Chondrocyte (in vitro differentiated cells): ENCODE measurements around the gene KIF4A. TPM values are rescaled to one million over a fixed set of nuclear protein-coding genes. Genes with fewer than 3 reads are reported as not detected.
A peak's percentile ranks its signal among the peaks of the same experiment; 100 is the strongest.

Experiments used
- DNase-seq: peaks from one replicate; pipeline ENCODE4 v3.0.0; 2021; ENCODE audit warnings: mixed read lengths, low spot score
- H3K27ac Mint-ChIP-seq: one replicate; pipeline ENCODE4 v1.8.0; 2021; ENCODE audit warnings: mild to moderate bottlenecking, moderate library complexity, mixed read lengths; ENCODE audit not compliant: unreplicated experiment
- H3K27me3 Mint-ChIP-seq: 2 replicates; pipeline ENCODE4 v1.8.0; 2021; ENCODE audit warnings: low read depth, mixed read lengths
- H3K36me3 Mint-ChIP-seq: 2 replicates; pipeline ENCODE4 v1.8.0; 2021; ENCODE audit warnings: low read depth, mixed read lengths
- H3K4me1 Mint-ChIP-seq: 2 replicates; pipeline ENCODE4 v1.8.0; 2021; ENCODE audit warnings: low read depth, mild to moderate bottlenecking, mixed read lengths
- H3K4me3 Mint-ChIP-seq: one replicate; pipeline ENCODE4 v1.8.0; 2021; ENCODE audit warnings: mild to moderate bottlenecking, moderate library complexity, mixed read lengths; ENCODE audit not compliant: unreplicated experiment
- H3K9me3 Mint-ChIP-seq: 2 replicates; pipeline ENCODE4 v1.8.0; 2021; ENCODE audit warnings: low read depth, mixed read lengths
- CTCF ChIP-seq: fragments of 200-600 bp; sonication (generic); IDR thresholded peaks from 2 replicates; pipeline ENCODE4 v1.5.0; 2021; ENCODE audit warnings: antibody characterized with exemption, mild to moderate bottlenecking, moderate library complexity
- total RNA-seq: library from RNA; stranded (reverse); gene quantifications from 3 replicates; pipeline ENCODE4 v1.2.1, GENCODE V29; 2021

Gene KIF4A
- total RNA-seq, 1 donor from 2014 or later = 5.9 TPM

GRCh38 chrX:70255452-70255851 is 34.5 kb upstream of the KIF4A start:
- Mint-ChIP-seq H3K27me3 (no peaks in the 10 kb centered on the region), H3K36me3 (no peaks in the 10 kb centered on the region), H3K27ac (no peak overlapping the region), H3K9me3 (peaks cover 26% of the 10 kb centered on the region), H3K4me1 (no peaks in the 10 kb centered on the region), H3K4me3 (no peak overlapping the region)
- DNase-seq = no peak
- TF ChIP-seq CTCF = no peak

GRCh38 chrX:70257423-70258288 is 32.2 kb upstream of the KIF4A start:
- Mint-ChIP-seq H3K9me3 (peaks cover 26% of the 10 kb centered on the region), H3K4me3 (no peak overlapping the region), H3K4me1 (no peaks in the 10 kb centered on the region), H3K27me3 (no peaks in the 10 kb centered on the region), H3K36me3 (no peaks in the 10 kb centered on the region), H3K27ac (no peak overlapping the region)
- no peak for TF ChIP-seq CTCF
- DNase-seq = no peak

GRCh38 chrX:70260104-70260503 is 29.8 kb upstream of the KIF4A start, which contains the start of gene P2RY4:
P2RY4 (minus strand) TSS chrX:70260204; CDS start chrX:70259624, 580 bp downstream.
- Mint-ChIP-seq H3K27me3 (no peaks in the 10 kb centered on the region), H3K27ac (no peak within 1 kb of the TSS), H3K4me1 (no peaks in the 10 kb centered on the region), H3K36me3 (no peaks in the 10 kb centered on the region), H3K4me3 (no peak within 1 kb of the TSS), H3K9me3 (peaks cover 21% of the 10 kb centered on the region)
- no peak for DNase-seq
- TF ChIP-seq CTCF = no peak

- Mint-ChIP-seq H3K9me3 (peaks cover 29% of the 10 kb centered on the region), H3K4me3 (no peak overlapping the region), H3K27me3 (no peaks in the 10 kb centered on the region), H3K27ac (no peak overlapping the region), H3K4me1 (no peaks in the 10 kb centered on the region), H3K36me3 (no peaks in the 10 kb centered on the region)
- no peak for DNase-seq
- peak; percentile 62 for TF ChIP-seq CTCF
Measured at GRCh38 chrX:70262952-70263567, 26.8 kb upstream of the KIF4A start.

- Mint-ChIP-seq H3K27me3 (no peaks in the 10 kb centered on the region), H3K27ac (no peak overlapping the region), H3K4me1 (no peaks in the 10 kb centered on the region), H3K4me3 (no peak overlapping the region), H3K36me3 (no peaks in the 10 kb centered on the region), H3K9me3 (peaks cover 35% of the 10 kb centered on the region)
- no peak for DNase-seq
- TF ChIP-seq CTCF = no peak
Measured at GRCh38 chrX:70264784-70265183, 25.1 kb upstream of the KIF4A start.
